C1 segment of cervical spinal cord (tissue), 14 donors: Measurements from ENCODE around the gene PSMC6.
A peak's percentile ranks its signal among the peaks of the same experiment; 100 is the strongest.

Source experiments
- DNase-seq, 14 donors: peaks; one replicate each; lab custom pipeline; 2025; lab: John Stamatoyannopoulos, UW

PSMC6 gene

DNA sequence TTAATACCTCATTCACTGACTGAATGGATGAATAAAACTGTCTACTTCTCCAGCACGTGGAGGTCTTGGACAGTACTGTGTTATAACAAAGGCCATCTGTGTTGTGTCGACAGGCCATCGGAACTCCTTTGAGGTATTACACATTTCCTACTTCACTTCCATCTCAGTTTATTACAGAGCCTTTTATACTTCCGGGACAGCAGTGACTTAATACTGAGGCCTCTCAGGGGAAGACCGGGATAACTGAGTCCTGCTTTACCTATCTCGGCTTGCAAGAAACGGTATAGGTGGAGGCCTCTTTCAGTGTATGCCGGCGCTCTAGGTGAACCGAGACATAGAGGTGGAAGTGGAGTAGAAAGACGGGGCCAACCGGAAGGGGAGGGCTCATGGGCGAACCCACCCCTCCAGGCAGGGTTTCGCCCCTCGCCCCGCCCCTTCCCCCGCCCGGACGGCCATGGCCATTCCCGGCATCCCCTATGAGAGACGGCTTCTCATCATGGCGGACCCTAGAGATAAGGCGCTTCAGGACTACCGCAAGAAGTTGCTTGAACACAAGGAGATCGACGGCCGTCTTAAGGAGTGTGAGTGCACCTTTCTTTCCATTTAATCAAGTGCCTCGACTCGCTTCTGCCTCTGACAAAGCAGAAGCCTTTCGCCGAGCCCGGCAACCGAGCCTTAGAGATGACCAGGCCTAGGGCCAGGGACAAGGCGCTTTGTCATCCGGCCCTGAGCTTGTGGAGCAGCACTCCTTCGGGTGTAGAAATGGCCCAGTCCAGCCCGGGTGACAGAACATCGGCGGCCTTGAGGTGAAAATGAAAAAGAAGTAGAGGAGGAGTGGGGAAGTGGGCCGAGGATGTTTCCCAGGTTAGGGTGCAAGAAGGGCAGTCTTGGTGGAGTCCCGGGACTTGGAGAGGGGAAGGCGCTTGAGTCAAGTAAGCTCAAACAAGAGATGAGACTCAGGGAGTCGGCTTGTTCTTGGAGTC lies at the start of gene PSMC6:
Gene PSMC6, plus strand, starts transcription at position 477 of the 983 bp plus-strand sequence. Its CDS starts 20 bp downstream, at position 497.
- peak; percentile 47 to 96 (median 88) for DNase-seq

- no peak for DNase-seq
Measured at GRCh38 chr14:52660325-52660724, 46.7 kb upstream of the PSMC6 start.

GRCh38 chr14:52660832-52661231 lies 46.2 kb upstream of the PSMC6 start:
- DNase-seq = no peak

GRCh38 chr14:52661314-52661713 lies 45.7 kb upstream of the PSMC6 start:
- no peak for DNase-seq

GRCh38 chr14:52663850-52664249 lies 43.1 kb upstream of the PSMC6 start:
- DNase-seq = no peak

DNA sequence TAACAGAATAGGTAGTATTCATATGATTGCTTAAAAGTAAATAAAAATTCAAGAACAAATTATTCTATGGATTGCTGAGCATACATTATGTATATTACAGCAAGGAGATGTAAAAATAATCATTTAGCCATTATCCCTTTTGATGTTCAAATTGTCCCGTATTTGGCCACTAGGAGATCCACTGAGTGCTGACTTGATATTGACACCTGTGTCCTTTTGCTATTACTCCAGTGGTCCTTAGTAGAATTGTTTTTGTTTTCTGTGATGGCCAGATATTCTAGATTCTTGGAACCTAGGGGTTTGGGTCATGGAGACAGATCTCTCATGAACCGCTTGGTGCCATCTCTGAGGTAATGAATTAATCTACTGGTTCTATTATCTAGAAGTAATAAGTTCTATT lies 28.4 kb upstream of the PSMC6 start:
- DNase-seq = no peak

DNA sequence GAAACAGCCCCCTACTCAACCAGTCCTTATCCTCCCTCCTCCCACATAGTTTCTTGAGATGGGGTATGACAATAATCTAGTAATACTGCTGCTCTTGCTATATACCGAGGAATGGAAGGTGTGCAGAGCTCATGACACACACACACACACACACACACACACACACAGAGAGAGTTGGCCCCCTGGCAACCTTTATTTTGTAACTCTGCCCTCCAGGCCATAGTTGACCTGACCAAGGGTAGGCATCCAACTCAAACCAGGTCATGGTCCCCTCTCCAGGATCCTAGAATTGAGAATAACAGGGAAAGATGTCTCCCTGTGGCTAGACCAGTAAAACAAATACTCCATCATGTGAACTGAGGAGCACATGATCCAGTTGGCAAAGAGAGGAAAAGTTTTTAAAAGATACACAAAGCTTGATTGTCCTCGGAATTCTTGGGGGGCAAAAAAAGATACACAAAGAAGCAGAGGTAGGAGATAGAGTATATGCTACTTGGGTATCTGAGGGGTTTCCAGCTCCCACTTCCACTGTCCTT lies 22.9 kb upstream of the PSMC6 start:
- no peak for DNase-seq

- no peak for DNase-seq
Measured at GRCh38 chr14:52686176-52686575, 20.8 kb upstream of the PSMC6 start.

- DNase-seq = no peak
Measured at GRCh38 chr14:52690983-52691760, 15.8 kb upstream of the PSMC6 start.

DNA sequence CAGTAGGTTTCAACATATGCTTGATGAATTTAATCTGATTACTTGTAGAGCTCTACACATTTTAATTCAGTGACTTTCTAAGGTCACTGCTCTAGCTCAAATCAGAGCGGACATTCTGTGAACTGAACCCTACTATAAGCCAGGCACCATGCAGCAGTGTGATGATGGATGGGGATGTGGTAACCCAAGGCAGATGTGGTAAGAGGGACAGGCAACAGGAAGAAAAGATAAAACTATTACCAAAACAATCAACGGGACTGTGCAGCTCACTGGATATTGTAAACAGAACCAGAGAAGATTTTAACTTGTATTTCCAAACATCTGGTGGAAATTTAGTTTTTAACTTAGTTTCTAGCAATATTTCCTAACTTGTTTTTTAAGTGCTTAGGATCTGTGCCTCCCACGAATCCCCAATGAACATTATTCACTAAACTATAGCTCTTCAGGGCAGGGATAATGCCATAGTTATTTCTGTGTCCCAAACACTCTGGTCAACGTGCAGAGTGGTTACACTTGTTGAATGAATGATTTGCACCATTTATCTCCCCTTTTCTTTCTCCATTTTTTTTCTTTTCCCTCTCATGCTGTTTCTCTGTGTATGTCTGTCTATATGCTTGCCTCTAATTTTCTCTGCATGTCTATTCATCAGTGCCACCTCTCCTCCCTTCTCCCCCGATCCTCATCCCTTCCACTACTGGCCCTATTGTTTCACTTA lies 14.6 kb upstream of the PSMC6 start:
- no peak for DNase-seq

DNA sequence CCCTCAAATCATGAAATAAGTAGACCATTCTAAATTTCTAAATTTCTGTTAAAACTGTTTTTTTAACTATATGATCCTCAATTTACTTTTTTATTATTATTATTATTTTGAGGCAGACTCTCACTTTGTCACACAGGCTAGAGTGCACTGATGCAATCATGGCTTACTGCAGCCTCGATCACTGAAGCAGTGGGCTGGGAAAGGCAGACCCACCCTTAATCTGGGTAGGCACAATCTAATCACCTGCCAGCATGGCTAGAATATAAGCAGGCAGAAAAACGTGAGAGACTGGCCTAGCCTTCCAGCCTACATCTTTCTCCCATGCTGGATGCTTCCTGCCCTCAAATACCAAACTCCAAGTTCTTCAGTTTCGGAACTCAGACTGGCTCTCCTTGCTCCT lies 14.0 kb upstream of the PSMC6 start:
- DNase-seq = no peak

GRCh38 chr14:52693532-52693931 lies 13.5 kb upstream of the PSMC6 start:
- DNase-seq = no peak

DNA sequence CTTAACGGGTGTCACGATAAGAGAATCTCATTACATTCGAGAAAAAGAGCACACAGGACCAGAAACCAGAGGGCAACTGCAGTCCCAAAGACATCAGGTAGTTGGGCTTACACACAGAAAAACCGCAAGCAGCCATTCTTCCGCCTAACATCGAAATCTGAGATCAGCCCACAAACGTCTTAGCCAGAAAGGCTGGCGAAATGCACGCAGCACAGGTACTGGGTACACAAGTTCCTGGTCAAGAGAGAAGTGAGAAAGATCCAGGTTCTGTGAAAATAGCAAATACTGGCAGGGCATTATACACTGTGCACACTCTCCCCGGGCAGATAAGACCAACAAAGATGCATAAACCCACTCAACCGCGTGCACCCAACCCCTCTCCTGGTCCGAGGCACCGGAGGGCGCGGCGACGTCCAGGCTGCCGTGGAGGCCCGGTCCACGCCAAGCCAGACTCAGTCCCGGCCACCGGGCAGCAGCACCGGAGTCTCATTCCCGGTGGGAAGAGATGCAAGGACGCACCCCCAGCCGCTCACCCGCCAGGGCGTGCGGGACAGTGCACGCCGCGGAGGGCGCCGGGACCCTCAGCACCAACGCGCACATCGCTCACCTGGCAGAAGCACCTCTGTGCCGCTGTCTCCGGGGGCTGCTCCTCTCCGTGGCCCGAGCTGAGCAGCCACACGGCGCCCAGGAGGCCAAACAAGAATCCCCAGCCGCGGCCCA lies 12.1 kb upstream of the PSMC6 start:
- peak in 11 of 14 donors; percentile 29 to 74 (median 48) for DNase-seq

GRCh38 chr14:52695481-52696091 lies 11.4 kb upstream of the PSMC6 start, which contains the start of gene ERO1A:
Gene ERO1A (minus strand): TSS chr14:52695558. CDS start chr14:52695481, 77 bp downstream.
- DNase-seq = peak; percentile 20 to 84 (median 64)

- DNase-seq = no peak
Measured at GRCh38 chr14:52700701-52701172, 6.3 kb upstream of the PSMC6 start.

DNA sequence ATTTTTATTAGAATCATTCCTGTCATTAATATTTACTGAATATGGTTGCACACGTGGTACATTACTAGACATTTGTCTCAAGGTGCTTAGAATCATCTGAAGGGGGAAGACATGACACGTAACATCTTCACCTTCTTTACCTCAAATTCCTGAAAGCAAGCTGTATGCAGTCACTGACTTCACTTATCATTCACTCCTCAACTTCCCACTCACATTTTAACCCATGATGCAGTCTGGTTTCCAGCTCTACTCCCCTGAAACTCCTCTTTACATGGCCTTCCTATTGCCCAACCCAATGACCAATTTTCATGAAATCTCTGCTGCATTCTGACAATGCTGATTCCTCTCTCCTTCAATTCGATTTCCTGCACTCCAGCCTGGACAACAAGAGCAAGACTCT lies 5.8 kb upstream of the PSMC6 start:
- DNase-seq = no peak

DNA sequence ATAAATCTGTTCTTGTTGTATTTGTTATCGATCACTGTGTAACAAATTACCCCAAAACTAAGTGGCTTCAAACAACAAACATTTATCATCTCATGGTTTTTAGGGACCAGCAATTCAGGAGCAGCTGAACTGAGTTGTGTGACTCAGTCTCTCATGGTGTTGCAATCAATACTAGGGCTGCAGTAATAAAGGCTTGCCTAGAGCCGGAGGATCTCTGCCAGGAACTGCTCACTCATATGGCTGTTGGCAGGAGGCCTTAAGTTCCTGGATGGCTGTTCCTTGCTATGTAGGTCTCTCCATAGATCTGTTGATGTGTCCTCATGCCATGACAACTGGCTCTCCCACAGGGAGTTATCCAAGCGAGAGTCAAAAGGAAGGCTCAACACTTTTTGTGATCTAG lies 3.8 kb upstream of the PSMC6 start:
- DNase-seq = no peak

GRCh38 chr14:52703664-52704063 lies 3.3 kb upstream of the PSMC6 start:
- no peak for DNase-seq

DNA sequence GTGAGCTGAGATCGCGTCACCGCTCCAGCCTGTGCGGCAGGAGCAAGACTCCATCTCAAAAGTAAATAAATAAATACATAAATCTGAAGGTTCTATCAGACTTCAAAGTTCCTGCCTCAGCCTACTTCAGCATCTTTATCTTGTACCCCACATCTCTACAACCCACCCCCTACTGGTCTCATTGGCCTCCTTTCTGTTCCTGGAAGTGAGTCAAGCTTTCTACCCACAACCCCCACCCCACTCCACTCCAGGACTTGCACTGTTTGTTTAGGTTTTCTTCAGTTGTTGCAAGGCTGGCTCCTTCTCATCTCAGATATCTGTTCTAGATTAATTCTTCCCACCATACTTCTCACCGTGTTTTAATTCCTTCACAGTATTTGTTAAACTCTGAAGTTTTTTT lies 714 bp upstream of the PSMC6 start:
- no peak for DNase-seq

- DNase-seq = no peak
Measured at GRCh38 chr14:52711666-52712065, 4.7 kb downstream of the PSMC6 start.
